Natural killer cell (primary cell): ENCODE measurements around the gene APRT. TPM values are rescaled to one million over a fixed set of nuclear protein-coding genes. Genes with fewer than 3 reads are reported as not detected.

ENCODE experiments used
- ATAC-seq, 3 donors: fragments of 150-1000 bp in 2 of 3; fragments of 200-7000 bp in 1 of 3; cut with Tn5 transposase; 1 replicate in 1 of 3; 2 replicates in 2 of 3; pipeline ENCODE4 v1.10.0; 2021; ENCODE audit warnings: mild to moderate bottlenecking in 2 of 3, moderate library complexity in 2 of 3
- DNase-seq, 2 donors: peaks; one replicate each; pipeline versions ENCODE4 v3.0.0 to v3.0.0-alpha.2; 2013 to 2021; ENCODE audit warnings: mixed read lengths in 1 of 2
- H3K27ac ChIP-seq: one replicate; pipeline ENCODE4 v1.5.1; 2013; ENCODE audit warnings: mild to moderate bottlenecking, low read length
- H3K27me3 ChIP-seq: one replicate; pipeline ENCODE4 v1.6.1; 2013; ENCODE audit warnings: low read length; ENCODE audit not compliant: control insufficient read depth, insufficient read depth
- H3K36me3 ChIP-seq: one replicate; pipeline ENCODE4 v1.6.1; 2013; ENCODE audit warnings: low read length; ENCODE audit not compliant: control insufficient read depth, insufficient read depth
- H3K4me1 ChIP-seq: one replicate; pipeline ENCODE4 v1.6.1; 2013; ENCODE audit warnings: low read length; ENCODE audit not compliant: control insufficient read depth, insufficient read depth
- H3K4me3 ChIP-seq: one replicate; pipeline ENCODE4 v1.5.1; 2013; ENCODE audit warnings: low read length
- H3K9me3 ChIP-seq: one replicate; pipeline ENCODE4 v1.6.1; 2013; ENCODE audit warnings: low read length; ENCODE audit not compliant: control insufficient read depth, insufficient read depth
- H3K27ac Mint-ChIP-seq, 2 donors: one replicate each; pipeline ENCODE4 v1.8.0; 2022; ENCODE audit warnings: mild to moderate bottlenecking in 2 of 2, mixed read lengths in 2 of 2, moderate library complexity in 1 of 2
- H3K27me3 Mint-ChIP-seq, 2 donors: one replicate each; pipeline ENCODE4 v1.8.0; 2022; ENCODE audit warnings: low read depth in 2 of 2, mixed read lengths in 2 of 2
- H3K36me3 Mint-ChIP-seq: one replicate; pipeline ENCODE4 v1.8.0; 2022; ENCODE audit warnings: mixed read lengths
- H3K4me1 Mint-ChIP-seq, 2 donors: one replicate each; pipeline ENCODE4 v1.8.0; 2022; ENCODE audit warnings: mixed read lengths in 2 of 2
- H3K4me3 Mint-ChIP-seq: one replicate; pipeline ENCODE4 v1.8.0; 2022; ENCODE audit warnings: mild to moderate bottlenecking, moderate library complexity, mixed read lengths
- H3K9me3 Mint-ChIP-seq, 2 donors: one replicate each; pipeline ENCODE4 v1.8.0; 2022; ENCODE audit warnings: mixed read lengths in 2 of 2
- CTCF ChIP-seq: fragments of 200-600 bp; IDR thresholded peaks from one replicate; pipeline ENCODE4 v1.8.0; 2022; ENCODE audit warnings: antibody characterized with exemption
- WGBS: methylation state at CpG from one replicate; pipeline ENCODE4 v1.1.7; 2013; ENCODE audit warnings: missing lambda C conversion rate; ENCODE audit not compliant: insufficient coverage; 5-methylcytosine and 5-hydroxymethylcytosine counted together
- intact Hi-C: fragments of 100-400 bp; cut with micrococcal nuclease; formaldehyde crosslinking; loops from one replicate; pipeline ENCODE4 v1.14.2; 2022
- total RNA-seq, 4 donors: library from RNA; stranded (reverse); fragments of 120-200 nt in 1 of 4; gene quantifications; one replicate each; pipeline versions ENCODE4 v1.2.3 to v1.2.4, GENCODE V29; 2013 to 2022

APRT gene
- total RNA-seq, 3 donors from 2014 or later (not counting 1 experiment from before 2014, with no cell fraction given) = 118 to 123 (median 120) TPM

GRCh38 chr16:88848557-88848956 lies 36.8 kb upstream of the APRT start:
- Mint-ChIP-seq H3K27ac (no peak overlapping the region), H3K4me1 (peaks cover 7 to 9% of the 10 kb centered on the region in 2 donors), H3K36me3 (no peaks in the 10 kb centered on the region), H3K27me3 (no peaks in the 10 kb centered on the region), H3K4me3 (no peak overlapping the region), H3K9me3 (no peaks in the 10 kb centered on the region)
- no peak for ATAC-seq
- H3K36me3 ChIP-seq = peaks cover 11% of the 10 kb centered on the region
- peaks cover 4% of the 10 kb centered on the region for H3K4me1 ChIP-seq
- no peak overlapping the region for H3K4me3 ChIP-seq
- H3K9me3 ChIP-seq = no peaks in the 10 kb centered on the region
- 93% methylated on average over 21 of the region's 21 CpGs for WGBS
- intact Hi-C loops = no loop called here
- H3K27ac ChIP-seq = no peak overlapping the region
- TF ChIP-seq CTCF = no peak
- no peak for DNase-seq
- H3K27me3 ChIP-seq = no peaks in the 10 kb centered on the region

GRCh38 chr16:88847654-88848053 lies 35.9 kb upstream of the APRT start:
- Mint-ChIP-seq H3K9me3 (no peaks in the 10 kb centered on the region), H3K4me1 (peaks cover 7 to 8% of the 10 kb centered on the region in 2 donors), H3K27me3 (no peaks in the 10 kb centered on the region), H3K36me3 (no peaks in the 10 kb centered on the region), H3K27ac (no peak overlapping the region), H3K4me3 (no peak overlapping the region)
- Histone ChIP-seq H3K4me3 (no peak overlapping the region), H3K27me3 (no peaks in the 10 kb centered on the region), H3K27ac (no peak overlapping the region), H3K9me3 (no peaks in the 10 kb centered on the region), H3K4me1 (no peaks in the 10 kb centered on the region), H3K36me3 (peaks cover 11% of the 10 kb centered on the region)
- no peak for TF ChIP-seq CTCF
- DNase-seq = no peak
- no peak for ATAC-seq
- intact Hi-C loops = no loop called here
- 96% methylated on average over 18 of the region's 18 CpGs for WGBS

GRCh38 chr16:88846088-88846487 lies 34.4 kb upstream of the APRT start:
- Histone ChIP-seq H3K4me1 (no peaks in the 10 kb centered on the region), H3K9me3 (no peaks in the 10 kb centered on the region), H3K27me3 (no peaks in the 10 kb centered on the region), H3K4me3 (no peak overlapping the region), H3K36me3 (peaks cover 8% of the 10 kb centered on the region), H3K27ac (no peak overlapping the region)
- DNase-seq (no peak), ATAC-seq (no peak)
- TF ChIP-seq CTCF = no peak
- no peak overlapping the region for H3K4me3 Mint-ChIP-seq
- no peaks in the 10 kb centered on the region for H3K27me3 Mint-ChIP-seq
- H3K27ac Mint-ChIP-seq = no peak overlapping the region
- H3K4me1 Mint-ChIP-seq = no peaks in the 10 kb centered on the region
- intact Hi-C loops = no loop called here
- no peaks in the 10 kb centered on the region for H3K36me3 Mint-ChIP-seq
- H3K9me3 Mint-ChIP-seq = no peaks in the 10 kb centered on the region
- 95% methylated on average over 9 of the region's 9 CpGs for WGBS

- Mint-ChIP-seq H3K4me3 (no peak overlapping the region), H3K27ac (no peak overlapping the region), H3K36me3 (no peaks in the 10 kb centered on the region), H3K4me1 (no peaks in the 10 kb centered on the region), H3K27me3 (no peaks in the 10 kb centered on the region), H3K9me3 (no peaks in the 10 kb centered on the region)
- H3K9me3 ChIP-seq = no peaks in the 10 kb centered on the region
- H3K4me3 ChIP-seq = no peak overlapping the region
- TF ChIP-seq CTCF = no peak
- intact Hi-C loops = no loop called here
- DNase-seq (no peak), ATAC-seq (no peak)
- no peaks in the 10 kb centered on the region for H3K27me3 ChIP-seq
- H3K27ac ChIP-seq = no peak overlapping the region
- H3K4me1 ChIP-seq = no peaks in the 10 kb centered on the region
- 90% methylated on average over 11 of the region's 11 CpGs for WGBS
- H3K36me3 ChIP-seq = peaks cover 11% of the 10 kb centered on the region
These were observed 32.8 kb upstream of the APRT start for GRCh38 chr16:88844419-88845036.
